CD1c-positive myeloid dendritic cell (primary cell): Measurements from ENCODE around the gene ATP8A2.
A peak's percentile ranks its signal among the peaks of the same experiment; 100 is the strongest.

Source experiments
- DNase-seq: peaks from one replicate; pipeline ENCODE4 v3.0.0-alpha.2; 2016; ENCODE audit errors: extremely low spot score

ATP8A2 gene

DNA sequence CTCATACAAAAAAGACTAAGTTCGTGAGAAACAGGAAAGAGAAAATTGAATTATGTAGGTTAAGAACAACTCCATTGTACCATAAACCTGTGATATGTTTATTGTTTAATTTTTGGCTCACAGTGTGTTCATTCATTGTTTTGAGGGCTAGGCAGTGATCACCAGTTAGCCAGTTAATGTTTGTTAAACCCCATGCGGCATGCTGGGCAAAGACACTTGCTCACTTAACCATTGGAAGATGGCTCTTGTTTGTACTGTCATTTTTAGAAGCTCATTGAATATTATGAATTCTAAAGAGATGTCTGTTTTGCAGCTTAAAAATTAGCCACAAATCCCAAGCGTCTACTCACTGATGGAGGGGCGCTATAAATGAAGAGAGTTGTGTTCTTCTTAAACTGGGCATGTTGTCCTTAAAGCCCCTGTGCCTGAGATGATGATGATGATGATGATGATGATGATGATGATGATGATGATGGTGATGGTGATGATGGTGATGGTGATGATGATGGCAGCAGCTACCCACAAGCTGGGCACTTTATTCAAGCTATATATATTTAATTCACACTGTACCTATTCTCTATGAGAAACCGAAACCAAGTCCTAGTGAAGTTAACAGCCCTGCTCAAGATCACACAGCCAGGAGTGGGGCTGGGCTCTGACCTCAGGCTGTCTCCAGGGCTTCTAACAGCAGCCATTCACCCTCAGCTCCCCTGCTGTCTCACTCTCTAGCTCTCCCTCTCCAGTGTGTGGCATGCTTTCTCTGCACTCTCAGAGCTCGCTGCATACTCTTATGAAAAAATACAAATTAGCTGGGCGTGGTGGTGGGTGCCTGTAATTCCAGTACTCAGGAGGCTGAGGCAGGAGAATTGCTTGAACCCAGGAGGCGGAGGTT lies 510.9 kb downstream of the ATP8A2 start:
- no peak for DNase-seq

DNA sequence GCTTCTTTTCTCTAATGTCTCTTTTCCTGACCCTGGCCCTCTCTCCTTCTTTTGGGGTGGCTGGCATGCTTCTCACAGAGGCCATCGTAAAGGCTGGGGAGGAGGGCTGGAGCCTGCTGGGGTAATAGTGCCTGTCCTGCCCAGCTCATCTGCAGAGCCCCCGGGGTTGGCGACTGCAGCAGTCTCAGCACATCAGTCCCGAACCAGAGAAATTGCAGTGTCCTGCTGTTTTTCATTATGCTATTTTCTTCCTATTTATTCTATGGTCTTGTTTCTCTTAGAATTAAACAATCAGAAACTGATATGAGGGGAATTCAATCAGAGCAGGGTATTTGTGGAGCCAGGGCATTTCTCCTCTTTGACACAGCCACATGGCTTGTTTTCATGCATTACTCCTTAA lies 513.6 kb downstream of the ATP8A2 start:
- no peak for DNase-seq

DNA sequence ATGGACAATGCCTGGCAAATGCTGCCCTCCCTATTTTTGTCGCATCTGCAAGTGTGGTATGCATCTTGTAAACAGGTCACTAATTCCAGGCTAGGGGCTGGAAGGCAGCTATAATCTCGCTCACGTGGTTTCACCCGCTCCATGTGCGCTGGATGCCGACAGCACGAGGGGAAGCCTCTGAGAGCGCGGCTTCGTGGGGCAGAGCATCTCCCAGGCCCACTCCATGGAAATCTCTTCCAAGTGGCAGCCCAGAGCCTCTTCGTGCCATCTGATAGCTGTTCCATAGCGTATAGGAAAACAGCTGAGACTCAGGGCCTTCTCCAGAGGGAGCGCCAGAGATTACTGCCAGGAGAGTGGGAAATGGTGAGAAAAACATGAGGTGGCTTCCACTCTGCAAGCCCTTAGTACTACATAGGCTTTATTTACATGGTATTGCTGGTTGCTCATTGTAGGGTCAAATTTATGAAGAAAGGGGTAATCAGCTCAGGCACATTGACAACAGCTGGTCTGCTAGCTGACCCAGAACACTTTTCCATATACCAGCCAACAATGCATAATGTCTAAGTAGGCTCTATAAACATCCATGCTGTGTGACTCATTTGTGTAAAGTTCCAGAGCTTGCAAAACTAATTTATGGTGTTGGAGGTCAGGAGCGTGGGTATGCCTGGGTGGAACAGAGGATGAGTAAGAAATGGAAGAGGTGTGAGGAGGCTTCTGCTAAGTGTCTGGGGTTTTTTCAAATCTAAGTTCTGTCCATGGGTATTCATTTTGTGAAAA lies 514.9 kb downstream of the ATP8A2 start:
- no peak for DNase-seq

DNA sequence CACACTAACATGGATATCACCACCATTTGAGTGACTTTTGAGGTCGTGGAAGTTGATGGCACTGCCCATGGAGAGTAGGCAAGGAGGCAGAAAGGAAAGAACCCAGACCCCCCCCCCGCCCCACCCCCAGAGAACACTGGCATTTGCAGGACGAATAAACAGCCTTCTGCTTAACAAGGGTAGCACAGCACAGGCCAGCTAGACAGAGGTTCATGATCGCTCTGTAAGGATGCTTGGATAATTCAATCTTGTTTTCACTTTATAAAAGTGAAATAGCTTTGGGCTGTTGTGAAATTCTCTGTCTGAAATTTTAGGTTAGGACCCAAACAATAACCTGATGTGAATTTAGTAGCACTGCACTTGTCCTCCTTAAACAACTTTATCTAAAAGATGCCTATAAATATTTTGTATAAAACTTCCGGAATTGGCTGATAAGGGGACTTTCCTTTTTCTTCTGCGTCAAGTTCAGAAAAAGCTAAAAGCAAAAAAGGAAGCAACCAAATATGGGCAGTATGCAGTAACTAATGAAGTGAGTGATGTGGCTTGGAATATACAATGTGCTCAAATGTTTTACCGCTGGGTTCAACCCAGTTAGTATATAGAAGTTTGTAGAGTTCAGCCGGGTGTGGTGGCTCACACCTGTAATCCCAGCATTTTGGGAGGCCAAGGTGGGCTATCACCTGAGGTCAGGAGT lies 516.3 kb downstream of the ATP8A2 start:
- peak; percentile 26 for DNase-seq

DNA sequence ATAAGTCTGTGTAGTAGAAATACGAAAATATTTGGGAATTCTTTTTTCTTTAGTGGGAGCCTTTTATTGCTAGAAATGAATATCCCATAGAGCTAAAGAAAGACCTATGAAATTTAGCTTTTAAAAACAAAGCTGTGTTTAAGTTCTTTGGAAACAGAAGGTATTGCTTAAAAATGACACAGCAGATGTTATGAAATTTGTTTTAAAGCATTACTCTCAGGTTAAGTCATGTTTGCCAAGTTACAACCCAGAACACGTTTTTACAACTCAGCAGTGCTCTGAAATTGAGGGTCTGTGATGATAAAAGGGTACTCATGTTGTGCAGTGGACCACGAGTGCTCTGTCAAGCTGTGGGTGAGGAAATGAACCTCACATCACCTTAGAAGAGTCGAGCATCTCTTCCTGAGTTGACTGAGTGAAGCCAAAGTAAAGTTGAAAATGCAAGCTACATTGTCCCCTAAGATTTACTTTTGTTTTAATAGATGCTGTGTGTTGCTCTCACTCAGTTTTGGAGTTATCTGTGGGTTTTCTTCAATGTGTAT lies 519.0 kb downstream of the ATP8A2 start:
- no peak for DNase-seq

DNA sequence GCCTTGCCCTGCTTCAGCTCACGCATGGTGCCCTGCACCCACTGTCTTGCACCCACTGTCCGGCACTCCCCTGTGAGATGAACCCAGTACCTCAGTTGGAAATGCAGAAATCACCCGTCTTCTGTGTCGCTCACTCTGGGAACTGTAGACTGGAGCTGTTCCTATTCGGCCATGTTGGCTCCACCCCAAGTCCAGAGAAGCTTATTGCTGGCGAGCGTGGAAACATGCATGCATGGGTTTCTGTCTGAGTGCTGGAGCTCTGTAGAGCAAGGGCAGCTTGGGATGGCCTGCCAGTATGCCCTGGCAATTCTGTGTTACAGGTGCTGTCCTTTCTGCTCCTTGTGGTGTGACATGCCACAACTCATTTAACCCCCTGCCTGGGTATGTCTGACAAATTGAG lies 527.2 kb downstream of the ATP8A2 start:
- DNase-seq, result no peak

DNA sequence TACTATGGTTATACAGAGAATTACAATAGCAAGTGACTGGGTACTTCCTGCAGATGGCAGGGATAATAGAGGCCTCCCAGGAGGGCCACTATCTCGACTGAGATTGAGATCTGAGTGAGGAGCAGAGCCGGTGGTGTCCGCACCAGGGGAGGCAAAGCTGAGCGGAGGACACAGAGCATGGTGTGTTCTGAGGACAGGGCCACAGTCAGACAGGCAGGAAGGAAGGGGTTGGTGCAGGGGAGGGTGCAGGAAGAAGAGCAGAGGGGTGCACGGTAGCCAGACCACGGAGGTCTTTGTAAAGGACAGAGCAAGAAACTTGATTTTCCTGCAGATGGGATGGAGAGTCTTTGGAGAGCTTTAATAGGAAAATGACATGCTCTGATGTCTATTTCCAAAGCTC lies 527.7 kb downstream of the ATP8A2 start:
- DNase-seq, result no peak

DNA sequence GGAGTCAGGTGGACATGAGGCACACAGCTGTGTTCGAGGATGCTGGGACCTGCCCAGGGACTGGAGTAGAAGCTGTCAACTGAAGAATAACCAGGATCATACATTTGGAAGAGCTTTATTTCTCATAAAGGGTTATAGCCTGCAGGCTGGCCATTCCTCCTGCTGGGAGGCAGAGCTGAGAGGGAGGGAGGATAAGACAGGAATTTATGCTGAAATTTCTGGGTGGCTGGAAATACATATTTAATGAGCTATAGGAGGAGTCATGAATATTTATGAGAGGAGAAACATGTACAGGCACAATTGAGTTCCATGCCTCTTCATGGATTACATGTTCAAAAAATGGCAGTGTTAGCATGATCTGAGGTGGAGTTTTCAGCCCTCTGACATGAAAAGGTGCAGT lies 528.2 kb downstream of the ATP8A2 start:
- DNase-seq, result no peak

DNA sequence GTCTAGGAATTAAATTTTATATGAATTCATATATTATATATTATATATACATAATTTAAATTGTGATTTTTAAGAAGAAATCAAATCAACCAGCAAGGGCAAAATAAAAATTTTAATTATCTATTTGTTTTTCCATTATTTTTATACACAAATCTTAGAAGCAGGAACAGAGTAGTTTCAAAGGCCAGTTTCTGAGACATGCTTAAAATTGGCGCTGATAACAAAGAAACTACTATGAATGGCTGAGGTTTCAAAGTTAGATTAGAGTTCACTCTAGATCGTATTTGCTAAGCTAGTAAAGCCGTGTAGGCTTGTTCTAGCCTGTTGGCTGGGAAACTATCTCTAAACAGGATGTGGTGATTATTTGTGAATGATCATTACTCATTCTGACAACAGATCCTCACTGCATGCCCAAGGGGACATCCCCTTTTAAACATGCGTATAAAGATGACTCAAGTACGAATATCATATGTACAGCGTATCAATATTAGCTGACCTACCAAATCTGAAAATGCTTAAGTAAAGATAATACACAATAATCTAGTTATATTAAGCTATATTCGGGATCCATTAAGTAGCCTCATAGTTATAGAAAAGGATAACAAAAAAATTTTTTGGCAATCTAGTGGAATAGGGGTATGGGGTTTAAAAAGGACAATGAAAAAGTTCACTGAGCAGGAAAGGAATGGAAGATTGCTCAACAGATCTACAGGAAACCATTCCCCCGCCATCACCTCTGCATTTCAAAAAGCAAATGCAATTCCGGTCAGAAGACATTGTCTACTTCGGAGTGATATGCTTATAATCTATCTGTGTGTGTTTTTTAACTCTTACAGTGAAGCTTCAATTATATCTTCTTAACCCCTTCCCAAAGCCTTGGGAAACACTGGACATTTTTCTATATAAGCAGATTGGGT lies 529.9 kb downstream of the ATP8A2 start:
- peak; percentile 39 for DNase-seq

DNA sequence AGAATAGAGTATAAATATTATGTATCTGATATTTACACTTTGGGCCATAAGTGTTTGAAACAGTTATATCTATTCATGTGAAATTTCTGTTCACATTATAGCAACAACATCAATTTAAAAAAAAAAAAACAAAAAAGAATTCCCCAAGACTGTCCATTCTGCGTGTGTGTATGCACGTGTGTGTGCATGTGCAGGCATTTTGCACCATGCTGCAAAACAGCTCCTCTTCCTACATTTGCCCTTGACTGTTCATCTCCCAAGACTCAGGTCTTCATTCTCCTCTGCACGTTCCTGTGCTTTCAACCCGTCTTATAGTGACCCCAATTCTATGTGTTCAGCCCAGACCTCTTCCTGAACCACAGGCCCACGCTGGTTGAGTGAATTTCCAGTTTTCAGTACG lies 530.7 kb downstream of the ATP8A2 start:
- no peak for DNase-seq

DNA sequence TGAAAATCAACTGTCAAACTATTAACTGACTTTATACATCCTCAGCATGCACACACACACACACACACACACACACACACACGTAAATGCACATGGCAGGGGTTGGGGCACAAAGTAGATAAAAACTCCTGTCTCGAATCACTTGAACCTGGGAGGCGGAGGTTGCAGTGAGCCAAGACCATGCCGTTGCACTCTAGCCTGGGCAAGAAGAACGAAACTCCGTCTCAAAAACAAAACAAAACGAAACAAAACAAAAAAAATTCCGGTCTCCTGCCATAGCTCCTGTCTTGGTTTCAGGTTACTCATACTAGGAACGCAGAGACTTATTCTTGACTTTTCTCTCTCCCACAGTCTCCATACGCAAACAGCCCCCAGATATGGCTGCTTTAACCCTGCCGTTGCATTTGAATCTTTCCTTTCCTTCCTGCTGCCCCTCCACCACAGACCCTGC lies 531.1 kb downstream of the ATP8A2 start:
- DNase-seq, result no peak

DNA sequence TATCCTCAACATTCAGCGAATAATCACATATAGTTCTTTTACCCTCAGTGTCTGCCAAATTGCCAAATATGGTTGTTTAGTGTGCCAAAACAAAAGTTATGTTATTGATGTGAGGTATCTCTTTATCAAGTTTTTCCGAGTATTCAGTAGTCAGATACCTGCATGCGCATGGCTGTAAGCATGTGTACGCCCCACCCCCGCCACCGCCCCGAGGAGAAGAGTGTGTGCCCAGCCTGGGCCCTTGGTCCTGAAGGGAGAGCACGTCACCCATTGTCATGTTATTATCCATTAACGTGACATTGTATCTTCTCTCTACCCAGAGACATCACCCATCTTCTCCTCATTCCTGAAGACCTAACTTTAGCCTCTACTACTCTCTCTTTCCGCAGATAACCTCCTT lies 533.1 kb downstream of the ATP8A2 start:
- DNase-seq, result no peak

DNA sequence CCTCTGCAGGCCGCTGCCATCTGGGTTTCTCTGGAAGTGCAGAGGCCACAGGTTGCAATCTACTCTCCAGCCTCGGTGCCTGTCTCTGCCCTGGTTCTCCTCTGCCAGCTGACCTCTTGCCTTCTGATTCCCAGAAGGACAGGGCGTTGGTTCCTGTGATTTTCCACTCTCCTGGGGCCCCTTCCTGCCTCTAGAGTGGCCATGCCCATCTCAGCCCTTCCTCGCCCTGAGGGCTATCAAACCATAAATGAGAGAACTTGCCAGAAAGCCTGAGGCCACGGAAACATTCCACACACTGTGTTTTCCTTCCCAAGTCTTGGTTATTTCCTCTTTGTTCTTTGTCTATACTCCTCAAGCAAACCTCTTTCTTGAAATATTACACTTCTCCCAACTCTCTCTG lies 533.8 kb downstream of the ATP8A2 start:
- no peak for DNase-seq

DNA sequence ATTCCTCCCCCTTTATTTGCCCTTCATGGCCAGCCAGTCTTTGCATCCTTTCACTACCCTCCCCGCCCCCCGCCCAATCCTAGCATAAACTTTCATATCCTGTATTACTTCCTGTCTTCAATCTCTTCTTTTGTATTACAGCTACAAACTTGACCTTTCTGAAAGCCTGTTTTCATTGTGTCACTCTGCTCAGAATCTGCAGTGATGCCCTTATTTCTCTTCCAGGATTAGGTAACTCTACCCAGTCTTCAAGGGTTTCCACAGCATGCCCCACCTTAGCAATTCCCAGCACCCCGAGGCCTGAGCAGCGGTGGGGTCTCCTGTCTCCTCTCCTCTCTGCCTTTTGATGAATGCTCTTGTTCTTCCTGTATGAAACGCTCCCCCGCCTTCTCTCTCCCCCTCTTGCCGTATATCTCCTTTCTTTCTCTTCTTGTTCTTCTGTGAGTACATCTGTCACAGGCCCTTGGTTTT lies 534.5 kb downstream of the ATP8A2 start:
- DNase-seq, result no peak

DNA sequence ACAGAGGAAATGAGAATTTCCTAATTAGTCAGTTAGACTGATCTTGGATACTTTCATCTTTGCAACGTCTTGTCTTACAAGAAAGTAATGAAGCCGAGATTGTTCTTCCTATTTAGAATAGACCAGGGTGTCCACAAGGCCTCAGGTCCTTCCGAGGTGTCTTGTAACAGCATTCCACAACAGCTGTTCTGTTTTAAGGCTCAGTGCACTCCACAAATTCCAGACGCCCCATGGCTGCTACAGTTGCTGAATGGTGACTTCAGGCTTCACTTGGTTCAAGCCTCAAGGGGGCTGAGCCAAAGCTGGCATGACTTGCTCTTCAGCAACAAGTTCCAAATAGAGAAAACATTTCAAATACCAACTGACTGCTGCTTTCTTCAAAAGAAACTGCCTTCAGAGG lies 536.6 kb downstream of the ATP8A2 start:
- no peak for DNase-seq

DNA sequence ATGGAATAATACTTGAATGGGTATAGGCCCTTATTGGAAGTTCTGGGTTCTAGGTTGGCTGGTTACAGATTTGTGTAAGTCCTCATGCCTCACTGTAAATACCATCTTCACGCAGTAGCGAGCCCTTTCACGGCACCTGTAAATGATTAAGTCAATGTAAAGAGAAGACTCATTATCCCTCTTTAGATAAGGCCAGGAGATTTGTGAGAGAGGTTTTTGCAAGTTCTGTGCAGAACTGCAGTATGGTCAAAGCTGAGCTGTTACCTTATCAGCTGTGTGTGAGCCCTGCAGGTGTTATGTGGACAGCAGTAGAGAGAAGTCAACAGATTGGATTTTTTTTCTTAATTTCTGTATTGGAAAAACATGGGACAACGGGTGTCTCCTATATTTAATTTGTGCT lies 538.5 kb downstream of the ATP8A2 start:
- no peak for DNase-seq

DNA sequence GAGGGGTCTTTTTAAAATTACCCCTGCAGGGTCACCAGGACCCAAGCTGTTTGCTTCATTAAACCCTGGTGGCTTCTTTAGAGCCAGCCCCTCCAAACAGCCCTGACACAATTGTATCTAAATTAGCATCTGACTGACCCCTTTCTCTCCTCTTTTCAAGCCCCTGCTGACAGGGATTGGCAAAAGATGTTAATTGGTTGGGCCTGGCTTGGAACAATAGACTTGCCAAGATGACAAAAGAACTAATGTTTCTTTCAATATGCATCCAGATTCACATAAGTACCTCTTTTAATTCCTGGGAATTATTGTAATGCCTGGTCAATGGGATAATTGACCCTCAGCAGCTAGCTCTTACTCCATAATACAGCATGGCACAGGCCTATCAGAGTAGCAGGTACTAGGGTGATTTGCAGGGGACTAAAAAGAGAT lies 539.2 kb downstream of the ATP8A2 start:
- DNase-seq, result no peak

DNA sequence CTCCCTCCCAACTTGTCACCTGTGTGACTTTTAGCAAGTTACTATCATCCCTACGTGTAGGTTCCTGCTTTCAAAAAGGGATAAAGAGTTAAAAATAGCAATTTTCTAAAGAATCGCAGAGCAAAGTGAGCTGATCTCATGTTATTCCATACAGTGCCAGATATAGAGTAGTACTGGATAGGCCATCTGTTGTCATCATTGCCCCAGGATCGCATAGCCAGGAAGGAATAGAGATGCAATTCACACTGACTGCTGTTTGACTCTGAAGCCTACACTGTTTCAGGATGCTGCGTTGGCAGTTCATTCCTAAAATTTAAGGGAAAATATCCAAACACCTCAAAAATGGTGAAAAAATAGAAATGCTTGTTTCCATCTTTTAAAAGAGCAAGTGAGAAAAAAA lies 541.2 kb downstream of the ATP8A2 start:
- no peak for DNase-seq

DNA sequence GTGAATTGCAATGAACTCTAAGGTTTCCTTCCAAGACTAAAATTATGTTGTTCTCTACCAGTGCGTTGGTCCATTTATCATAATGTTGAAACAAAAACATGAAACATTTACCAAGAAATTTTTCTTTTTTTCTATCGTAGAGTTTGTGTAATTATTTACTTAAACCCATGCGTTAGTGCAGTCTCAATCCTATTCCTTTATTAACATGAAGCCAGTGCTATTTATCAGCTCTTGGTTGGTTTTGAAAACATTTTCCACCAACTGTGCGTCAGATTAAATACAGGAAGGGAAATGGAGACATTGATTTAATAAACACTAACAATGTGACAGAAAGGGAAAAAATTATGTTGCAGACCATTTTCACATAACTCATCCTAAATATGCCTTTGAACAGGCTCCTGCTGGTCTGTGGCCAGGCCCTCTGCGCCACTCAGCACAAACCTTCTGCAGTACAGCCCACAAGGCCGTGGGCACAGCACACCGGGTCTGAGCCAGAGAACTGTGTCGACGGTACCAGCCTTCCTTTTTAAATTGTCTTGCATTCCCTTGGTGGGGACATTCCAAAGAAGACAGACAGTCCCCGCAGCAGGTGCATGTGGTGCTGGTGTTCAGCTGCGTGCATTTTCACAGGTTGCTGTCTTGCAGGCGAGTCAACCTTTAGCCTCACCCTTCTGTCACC lies 544.2 kb downstream of the ATP8A2 start:
- DNase-seq, result no peak

DNA sequence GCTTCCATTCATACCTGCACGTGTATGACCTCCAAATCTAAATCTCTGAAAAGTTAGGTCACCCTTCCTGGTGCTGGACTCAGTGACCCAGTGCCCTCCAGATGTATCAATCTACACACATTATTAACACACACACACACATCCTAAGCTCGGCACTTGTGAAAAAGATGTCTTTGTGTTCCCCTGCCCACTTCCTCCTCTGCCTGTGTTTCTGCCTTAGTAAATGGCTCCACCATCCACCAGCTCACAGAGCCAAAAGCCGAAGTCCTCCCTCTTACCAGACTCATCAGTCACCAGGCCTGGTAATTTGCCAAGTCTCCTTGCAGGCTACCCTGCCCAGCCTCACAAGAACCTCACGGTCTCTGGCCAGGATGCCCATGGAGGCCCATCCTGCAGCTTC lies 548.5 kb downstream of the ATP8A2 start:
- DNase-seq, result no peak
